Measurements from ENCODE around the gene TMEM178A. TPM values are rescaled to one million over a fixed set of nuclear protein-coding genes. Genes with fewer than 3 reads are reported as not detected.

Gene TMEM178A
- total RNA-seq, 1 experiment from 2014 or later = 7.5 TPM

- Histone ChIP-seq H2BK20ac (ENCODE audit: low read depth, low read length, poor library complexity, severe bottlenecking) (no peak overlapping the region), H2BK15ac (ENCODE audit: low read depth, low read length) (no peak overlapping the region), H3K18ac (ENCODE audit: insufficient read length, low read depth, low read length) (no peak overlapping the region), H3K23ac (ENCODE audit: insufficient read length, low read depth, low read length) (no peak overlapping the region), H3K27ac (ENCODE audit: insufficient read length, low read depth, low read length) (no peak overlapping the region), H3T11ph (ENCODE audit: low read length) (no peak overlapping the region), H2BK120ac (ENCODE audit: low read depth, low read length, poor library complexity, severe bottlenecking) (no peak overlapping the region), H2BK5ac (ENCODE audit: insufficient read length, low read length) (no peak overlapping the region), H4K91ac (ENCODE audit: insufficient read length, low read depth, low read length) (no peak overlapping the region), H4K8ac (replicated peaks; ENCODE audit: insufficient read length, low read depth, low read length) (no peak overlapping the region), H3K4me1 (ENCODE audit: insufficient read depth, low read length) (0 out of 2 replicates have a peak, but pooled peaks cover 5% of the 10 kb centered on the region), H2AFZ (ENCODE audit: low read length) (no peak overlapping the region), H3K23me2 (ENCODE audit: insufficient read length, low read depth, low read length, poor library complexity, severe bottlenecking) (no peaks in the 10 kb centered on the region), H3K9me3 (ENCODE audit: control insufficient read depth, low read depth, low read length) (no peaks in the 10 kb centered on the region), H3K56ac (ENCODE audit: insufficient read length, low read depth, low read length) (no peak overlapping the region), H3K14ac (ENCODE audit: insufficient read depth, low read length) (no peak overlapping the region), H4K5ac (ENCODE audit: insufficient read length, low read depth, low read length) (no peak overlapping the region), H3K27me3 (ENCODE audit: insufficient read depth, low read length) (no peaks in the 10 kb centered on the region), H2AK5ac (ENCODE audit: insufficient read length, low read length) (no peak overlapping the region), H3K79me2 (ENCODE audit: insufficient read depth, low read length) (no peaks in the 10 kb centered on the region), H3K9ac (ENCODE audit: extremely low read depth, insufficient read length, low read length) (no peak overlapping the region), H4K20me1 (ENCODE audit: control insufficient read depth, insufficient read depth, insufficient read length) (no peaks in the 10 kb centered on the region), H3K4ac (ENCODE audit: low read depth, low read length) (no peak overlapping the region), H3K79me1 (ENCODE audit: insufficient read depth, low read depth, low read length, poor library complexity, severe bottlenecking) (no peaks in the 10 kb centered on the region), H2BK12ac (ENCODE audit: insufficient read length, low read depth, low read length) (no peak overlapping the region), H3K4me2 (ENCODE audit: insufficient read depth, insufficient read length, low read length) (no peak overlapping the region)
- DNase-seq = no peak
- no CpG with 5 or more reads among the region's 1 CpG for WGBS (ENCODE audit: extremely low coverage, insufficient read length, low lambda C conversion rate)
- Mint-ChIP-seq H3K27ac (no peak overlapping the region), H3K36me3 (ENCODE audit: insufficient read depth in 1 of 3, low read depth in 3 of 3) (peaks cover 3 to 6% (median 4%) of the 10 kb centered on the region in 3 experiments; a peak in 6 of 7 replicates), H3K27me3 (ENCODE audit: low read depth) (no peaks in the 10 kb centered on the region), H3K4me3 (no peak overlapping the region), H3K4me1 (peaks cover 18 to 21% of the 10 kb centered on the region in 2 experiments), H3K9me3 (peaks cover 4% of the 10 kb centered on the region in 2 experiments; a peak in 4 of 5 replicates)
- no peak for TF ChIP-seq CTCF (conservative IDR thresholded peaks at IDR 0.05)
Measured at GRCh38 chr2:39689272-39689841, 23.6 kb downstream of the TMEM178A start.

Data from H9 (cell line).